Suprapubic skin (tissue), 4 donors: ENCODE measurements around the gene POU2AF2.

Experiments used
- EP300 ChIP-seq: sonication (generic); formaldehyde crosslinking; IDR thresholded peaks from one replicate; pipeline ENCODE4 v1.6.1; 2017; ENCODE audit warnings: antibody characterized with exemption
- POLR2AphosphoS5 ChIP-seq, 3 donors: sonication (generic); formaldehyde crosslinking; IDR thresholded peaks; one replicate each; pipeline ENCODE4 v1.6.1; 2017; ENCODE audit warnings: antibody characterized with exemption in 3 of 3
- TF ChIP-seq, protein P1 (sequence below), 2 donors: fragments of 200-600 bp in 1 of 2; fragments of 450-650 bp in 1 of 2; sonication (generic) in 1 of 2; IDR thresholded peaks; one replicate each; pipeline ENCODE4 v1.5.1; 2016 to 2019; ENCODE audit warnings: antibody characterized with exemption in 2 of 2, mild to moderate bottlenecking in 1 of 2, moderate library complexity in 1 of 2

DNA sequence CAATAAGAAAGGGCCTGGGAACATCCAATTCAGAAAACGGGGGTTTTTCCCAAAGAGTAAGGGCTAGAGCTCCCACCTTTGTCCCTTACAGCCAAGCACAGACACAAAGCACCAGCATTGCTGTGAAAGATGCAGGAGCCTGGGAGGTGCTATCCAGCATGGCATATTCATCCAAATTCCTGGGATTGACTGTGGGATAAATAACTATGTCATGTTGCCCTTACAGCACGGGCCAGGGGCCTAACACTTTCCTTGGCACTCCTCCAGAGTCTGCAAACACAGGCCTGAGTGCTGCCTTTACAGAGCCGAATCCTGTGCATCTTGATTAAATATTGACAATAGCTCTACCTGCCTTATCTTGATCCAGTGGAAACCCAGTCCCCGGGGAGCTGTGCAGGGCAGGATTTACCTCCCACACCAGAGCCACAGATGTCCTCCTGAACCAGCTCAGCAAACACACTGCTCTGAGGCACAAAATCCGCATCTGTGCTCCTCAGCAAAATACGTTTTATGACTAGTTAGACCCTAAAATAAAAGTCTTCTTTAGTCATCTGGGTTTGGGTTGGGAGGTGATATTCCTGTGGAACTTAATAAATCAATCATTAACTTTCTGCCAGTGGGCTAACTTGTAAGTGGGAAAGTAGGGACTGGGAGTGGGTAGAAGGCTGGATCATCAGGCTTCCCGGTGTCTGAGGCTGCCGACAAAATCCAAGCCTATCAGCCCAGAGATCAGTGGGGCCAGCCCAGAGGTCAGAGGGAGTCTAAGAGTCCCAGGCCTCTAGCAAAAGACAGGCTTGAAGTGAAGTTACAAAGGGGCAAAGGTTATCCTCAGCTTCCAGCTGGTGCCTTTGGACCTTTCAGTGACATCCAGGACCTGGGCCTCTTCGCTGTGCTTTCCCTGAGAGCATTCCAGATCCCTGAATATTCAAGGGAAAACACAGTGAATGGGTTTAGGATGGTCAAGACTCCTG, 89.3 kb downstream of the POU2AF2 start:
- TF ChIP-seq, protein P1, sequence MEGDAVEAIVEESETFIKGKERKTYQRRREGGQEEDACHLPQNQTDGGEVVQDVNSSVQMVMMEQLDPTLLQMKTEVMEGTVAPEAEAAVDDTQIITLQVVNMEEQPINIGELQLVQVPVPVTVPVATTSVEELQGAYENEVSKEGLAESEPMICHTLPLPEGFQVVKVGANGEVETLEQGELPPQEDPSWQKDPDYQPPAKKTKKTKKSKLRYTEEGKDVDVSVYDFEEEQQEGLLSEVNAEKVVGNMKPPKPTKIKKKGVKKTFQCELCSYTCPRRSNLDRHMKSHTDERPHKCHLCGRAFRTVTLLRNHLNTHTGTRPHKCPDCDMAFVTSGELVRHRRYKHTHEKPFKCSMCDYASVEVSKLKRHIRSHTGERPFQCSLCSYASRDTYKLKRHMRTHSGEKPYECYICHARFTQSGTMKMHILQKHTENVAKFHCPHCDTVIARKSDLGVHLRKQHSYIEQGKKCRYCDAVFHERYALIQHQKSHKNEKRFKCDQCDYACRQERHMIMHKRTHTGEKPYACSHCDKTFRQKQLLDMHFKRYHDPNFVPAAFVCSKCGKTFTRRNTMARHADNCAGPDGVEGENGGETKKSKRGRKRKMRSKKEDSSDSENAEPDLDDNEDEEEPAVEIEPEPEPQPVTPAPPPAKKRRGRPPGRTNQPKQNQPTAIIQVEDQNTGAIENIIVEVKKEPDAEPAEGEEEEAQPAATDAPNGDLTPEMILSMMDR (IDR thresholded peaks at IDR 0.05), result no peak
- no peak for TF ChIP-seq POLR2AphosphoS5 (IDR thresholded peaks at IDR 0.05)
- no peak for TF ChIP-seq EP300
